ENCODE results near the gene HLA-G. TPM values are rescaled to one million over a fixed set of nuclear protein-coding genes. Genes with fewer than 3 reads are reported as not detected.

Gene HLA-G
- total RNA-seq, 1 donor from 2014 or later: 8.5 TPM

DNA sequence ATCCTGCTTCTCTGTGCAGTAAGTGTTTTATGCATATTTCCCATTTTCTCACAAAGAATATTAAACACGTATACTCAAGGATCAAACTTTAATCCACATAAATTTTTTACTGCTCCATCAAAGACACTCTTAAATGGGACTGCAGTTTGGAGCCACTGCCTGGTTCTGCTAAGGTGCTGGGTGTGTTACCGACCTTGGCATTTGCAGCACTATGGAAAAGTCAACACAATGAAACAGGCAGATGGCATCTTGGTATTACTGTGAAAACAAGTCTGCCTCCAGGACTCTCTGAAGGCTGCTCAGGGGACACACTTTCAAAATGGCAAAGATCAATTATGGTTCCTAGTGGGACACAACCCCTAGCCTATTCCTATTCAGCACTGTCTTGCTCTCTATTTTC is 17.3 kb upstream of the HLA-G start:
- Mint-ChIP-seq H3K9me3 (no peaks in the 10 kb centered on the region), H3K27me3 (peaks cover 21% of the 10 kb centered on the region), H3K36me3 (ENCODE audit: low read depth) (no peaks in the 10 kb centered on the region), H3K4me1 (no peaks in the 10 kb centered on the region), H3K4me3 (no peak overlapping the region), H3K27ac (no peak overlapping the region)
- TF ChIP-seq, protein P1, sequence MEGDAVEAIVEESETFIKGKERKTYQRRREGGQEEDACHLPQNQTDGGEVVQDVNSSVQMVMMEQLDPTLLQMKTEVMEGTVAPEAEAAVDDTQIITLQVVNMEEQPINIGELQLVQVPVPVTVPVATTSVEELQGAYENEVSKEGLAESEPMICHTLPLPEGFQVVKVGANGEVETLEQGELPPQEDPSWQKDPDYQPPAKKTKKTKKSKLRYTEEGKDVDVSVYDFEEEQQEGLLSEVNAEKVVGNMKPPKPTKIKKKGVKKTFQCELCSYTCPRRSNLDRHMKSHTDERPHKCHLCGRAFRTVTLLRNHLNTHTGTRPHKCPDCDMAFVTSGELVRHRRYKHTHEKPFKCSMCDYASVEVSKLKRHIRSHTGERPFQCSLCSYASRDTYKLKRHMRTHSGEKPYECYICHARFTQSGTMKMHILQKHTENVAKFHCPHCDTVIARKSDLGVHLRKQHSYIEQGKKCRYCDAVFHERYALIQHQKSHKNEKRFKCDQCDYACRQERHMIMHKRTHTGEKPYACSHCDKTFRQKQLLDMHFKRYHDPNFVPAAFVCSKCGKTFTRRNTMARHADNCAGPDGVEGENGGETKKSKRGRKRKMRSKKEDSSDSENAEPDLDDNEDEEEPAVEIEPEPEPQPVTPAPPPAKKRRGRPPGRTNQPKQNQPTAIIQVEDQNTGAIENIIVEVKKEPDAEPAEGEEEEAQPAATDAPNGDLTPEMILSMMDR (IDR thresholded peaks at IDR 0.05): no peak
- intact Hi-C loops (cut with micrococcal nuclease): no loop called here
- ChIA-PET POLR2A (no interaction called here), CTCF (interaction anchor here (0.7 kb wide), 1 partner anchor 24 kb away, joined by 3 read pairs; no protein-coding TSS in a partner anchor)
- no peak for ATAC-seq (ENCODE audit: low read depth)
- no peak for DNase-seq

DNA sequence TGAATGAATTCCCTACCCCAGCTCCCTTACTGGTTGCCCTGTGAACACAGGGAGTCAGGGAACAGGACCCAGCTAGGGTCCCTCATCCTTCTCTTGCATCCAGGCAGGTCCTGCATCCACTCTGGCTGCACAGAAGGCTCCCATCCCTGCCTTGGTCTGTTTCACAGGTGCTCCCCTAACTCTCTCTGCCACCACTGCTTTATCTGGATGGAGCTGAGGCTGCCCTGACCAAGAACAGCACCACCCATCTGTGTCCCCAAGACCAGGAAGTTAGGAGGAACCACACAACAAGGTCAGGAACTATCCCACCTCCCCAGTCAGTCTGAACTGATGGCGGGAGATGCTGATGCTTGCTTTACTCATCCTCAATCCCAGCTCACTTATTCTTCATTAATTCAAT is 16.2 kb upstream of the HLA-G start:
- H3K27me3 Mint-ChIP-seq: peaks cover 16% of the 10 kb centered on the region
- no peaks in the 10 kb centered on the region for H3K9me3 Mint-ChIP-seq
- ChIA-PET POLR2A (interaction anchor here (0.5 kb wide), 1 partner anchor 804 kb away, joined by 3 read pairs; no protein-coding TSS in a partner anchor), CTCF (interaction anchor here (0.7 kb wide), 1 partner anchor 23 kb away, joined by 3 read pairs; no protein-coding TSS in a partner anchor)
- H3K27ac Mint-ChIP-seq: no peak overlapping the region
- ATAC-seq (ENCODE audit: low read depth) (no peak), DNase-seq (no peak)
- no peak overlapping the region for H3K4me3 Mint-ChIP-seq
- H3K36me3 Mint-ChIP-seq (ENCODE audit: low read depth): no peaks in the 10 kb centered on the region
- intact Hi-C loops (cut with micrococcal nuclease): no loop called here
- TF ChIP-seq, protein P1 (IDR thresholded peaks at IDR 0.05): no peak
- no peaks in the 10 kb centered on the region for H3K4me1 Mint-ChIP-seq

DNA sequence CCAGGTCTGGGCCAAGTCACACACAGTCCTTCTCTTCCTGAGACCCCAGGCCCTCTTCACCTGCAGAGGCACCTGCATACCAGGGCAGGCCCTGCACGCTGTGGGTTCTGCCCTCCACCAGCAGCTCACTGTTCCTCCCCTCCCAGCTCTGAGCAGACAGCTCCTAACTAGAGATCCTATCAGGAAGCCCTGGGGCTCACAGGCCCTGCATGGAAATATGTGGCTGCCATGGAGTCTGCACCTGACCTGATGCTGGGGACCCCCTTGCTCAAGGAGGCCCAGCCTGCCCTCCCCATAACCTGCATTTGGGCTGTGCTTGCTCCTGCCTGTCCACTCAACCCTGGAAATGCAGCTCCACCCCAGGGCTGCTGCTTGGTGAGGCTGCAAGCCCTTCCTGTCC is 14.6 kb upstream of the HLA-G start:
- TF ChIP-seq, protein P1 (IDR thresholded peaks at IDR 0.05): no peak
- Mint-ChIP-seq H3K4me1 (no peaks in the 10 kb centered on the region), H3K27me3 (peaks cover 14% of the 10 kb centered on the region), H3K4me3 (no peak overlapping the region), H3K27ac (no peak overlapping the region), H3K36me3 (ENCODE audit: low read depth) (no peaks in the 10 kb centered on the region), H3K9me3 (no peaks in the 10 kb centered on the region)
- ChIA-PET CTCF (no interaction called here), POLR2A (no interaction called here)
- ATAC-seq (ENCODE audit: low read depth): no peak
- DNase-seq: no peak
- intact Hi-C loops (cut with micrococcal nuclease): no loop called here

DNA sequence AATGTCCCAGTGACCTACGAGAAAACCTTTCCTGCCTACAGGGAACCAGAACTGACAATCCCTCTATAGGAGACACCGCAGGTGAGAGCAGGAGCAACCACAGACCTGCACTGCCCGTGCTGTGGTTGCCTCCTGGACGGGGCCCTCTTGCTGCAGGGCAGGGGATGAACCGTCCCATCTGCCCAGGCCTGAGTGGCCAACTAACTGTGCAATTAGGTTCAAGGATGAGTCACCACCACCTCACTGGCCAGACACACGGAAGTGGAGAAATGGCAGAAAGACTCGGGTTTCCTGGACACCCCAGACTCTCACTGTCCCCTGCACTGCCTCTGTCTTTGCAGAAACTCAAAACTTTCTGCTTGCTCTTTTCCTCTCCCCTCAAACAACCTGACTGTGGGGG is 13.8 kb upstream of the HLA-G start:
- Mint-ChIP-seq H3K4me3 (no peak overlapping the region), H3K36me3 (ENCODE audit: low read depth) (no peaks in the 10 kb centered on the region), H3K27ac (no peak overlapping the region), H3K27me3 (peaks cover 20% of the 10 kb centered on the region), H3K9me3 (no peaks in the 10 kb centered on the region), H3K4me1 (no peaks in the 10 kb centered on the region)
- POLR2A ChIA-PET: no interaction called here
- intact Hi-C loops (cut with micrococcal nuclease): no loop called here
- TF ChIP-seq, protein P1 (IDR thresholded peaks at IDR 0.05): no peak
- DNase-seq: no peak
- no peak for ATAC-seq (ENCODE audit: low read depth)
- CTCF ChIA-PET: no interaction called here

DNA sequence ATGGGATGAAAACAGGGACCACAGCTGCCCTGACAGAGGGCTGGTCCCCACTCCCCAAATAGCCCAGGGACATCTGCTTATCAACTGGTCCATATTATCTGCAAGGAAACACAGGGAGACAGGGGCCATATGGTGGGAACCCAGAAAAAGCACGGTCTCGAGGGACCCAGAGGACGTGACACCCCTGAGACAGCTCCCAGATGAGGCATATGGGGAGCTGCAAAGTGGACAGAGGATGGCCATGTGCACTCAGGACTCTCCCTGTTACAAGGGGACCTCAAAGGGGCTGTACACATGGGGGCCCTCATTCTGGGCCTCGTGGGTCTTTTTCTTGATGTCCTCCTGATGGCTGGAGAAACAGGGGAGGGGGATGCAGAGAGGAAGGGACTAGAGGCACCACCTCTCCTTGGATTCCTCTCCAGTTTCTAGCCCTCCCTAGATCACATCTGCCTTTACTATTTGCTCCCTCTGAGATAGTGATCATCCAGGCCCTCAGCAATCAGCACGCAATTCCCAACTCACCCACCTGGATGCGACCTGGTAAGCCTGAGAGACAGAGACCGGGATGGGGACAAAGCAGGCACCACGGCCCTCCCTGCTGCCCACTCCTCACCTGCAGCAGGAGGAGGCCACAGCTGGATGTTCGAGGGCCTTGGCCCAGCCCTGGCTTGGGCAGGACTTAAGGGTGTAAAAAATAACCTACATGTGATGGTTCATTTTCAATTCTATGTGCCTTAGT is 13.1 kb upstream of the HLA-G start:
- no peaks in the 10 kb centered on the region for H3K4me1 Mint-ChIP-seq
- no peak overlapping the region for H3K4me3 Mint-ChIP-seq
- H3K9me3 Mint-ChIP-seq: no peaks in the 10 kb centered on the region
- DNase-seq: no peak
- ChIA-PET POLR2A (no interaction called here), CTCF (no interaction called here)
- H3K27me3 Mint-ChIP-seq: peaks cover 27% of the 10 kb centered on the region
- TF ChIP-seq, protein P1 (IDR thresholded peaks at IDR 0.05): no peak
- no peak for ATAC-seq (ENCODE audit: low read depth)
- H3K27ac Mint-ChIP-seq: no peak overlapping the region
- no peaks in the 10 kb centered on the region for H3K36me3 Mint-ChIP-seq (ENCODE audit: low read depth)
- intact Hi-C loops (cut with micrococcal nuclease): no loop called here

Data from activated B cell treated with CpG ODN at 0.5 μM for 24 hours (primary cell).